Measurements from ENCODE around the gene IFITM1.
A peak's percentile ranks its signal among the peaks of the same experiment; 100 is the strongest.

GRCh38 chr11:269146-269890, 44.5 kb upstream of the IFITM1 start:
- TF ChIP-seq CTCF (conservative IDR thresholded peaks at IDR 0.05; ENCODE audit: low read depth, low read length) (no peak), MAZ (IDR thresholded peaks at IDR 0.05; ENCODE audit: borderline replicate concordance, low read depth, low read length) (no peak), CEBPB (IDR thresholded peaks at IDR 0.05; ENCODE audit: low read depth, low read length) (peak; percentile 45), USF2 (IDR thresholded peaks at IDR 0.05; ENCODE audit: low read depth, low read length) (peak; percentile 53; the same call in 1 of the 2 replicates), RFX5 (IDR thresholded peaks at IDR 0.05; ENCODE audit: low read depth, low read length) (no peak), CHD1 (IDR thresholded peaks at IDR 0.05; ENCODE audit: low read depth, low read length) (no peak)

Data from IMR-90 (cell line).